ENCODE measurements around the gene ESYT3.
A peak's percentile ranks its signal among the peaks of the same experiment; 100 is the strongest.
"Not testable (repeated sequence)": the region's sequence is repeated elsewhere in the genome, so short reads cannot be mapped to it uniquely, and the experiment has no call there.

ESYT3 gene

DNA sequence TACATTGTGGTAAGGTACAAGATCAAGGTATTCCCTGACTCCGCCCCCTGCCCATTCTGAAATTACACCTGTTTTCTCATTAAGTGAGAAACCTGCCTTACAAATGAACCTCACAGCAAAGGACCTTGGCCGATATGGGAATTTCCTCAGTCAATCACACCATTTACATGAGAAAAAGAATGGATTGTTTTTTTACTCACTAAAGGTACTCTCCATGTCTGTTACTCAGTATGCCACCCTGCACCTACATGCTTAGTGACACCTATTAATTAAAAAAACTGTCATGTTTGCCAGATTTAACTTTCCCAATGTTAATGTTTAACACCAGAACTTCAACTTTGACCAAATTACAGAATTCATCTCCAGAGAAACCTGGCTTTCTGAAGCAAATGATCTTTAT lies 62.0 kb downstream of the ESYT3 start:
- no peak for DNase-seq

DNA sequence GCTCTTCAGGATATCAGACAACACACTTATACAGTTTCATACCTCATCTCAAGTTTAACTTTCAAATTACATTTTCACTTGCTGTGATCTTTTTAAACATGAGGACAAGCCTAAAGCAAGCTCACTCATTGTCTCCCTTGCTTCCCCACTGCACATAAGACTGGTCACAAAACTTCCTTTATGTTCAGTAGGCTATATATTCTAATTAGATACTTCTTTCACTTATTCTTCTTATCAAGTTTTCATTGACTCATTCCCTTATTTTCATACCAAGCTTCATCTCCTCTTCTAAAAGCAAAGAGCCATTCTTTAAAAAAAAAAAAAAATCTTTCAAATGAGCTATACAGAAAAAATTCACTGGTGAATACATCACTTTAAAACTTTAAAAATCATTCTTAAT lies 62.6 kb downstream of the ESYT3 start:
- DNase-seq, result no peak

DNA sequence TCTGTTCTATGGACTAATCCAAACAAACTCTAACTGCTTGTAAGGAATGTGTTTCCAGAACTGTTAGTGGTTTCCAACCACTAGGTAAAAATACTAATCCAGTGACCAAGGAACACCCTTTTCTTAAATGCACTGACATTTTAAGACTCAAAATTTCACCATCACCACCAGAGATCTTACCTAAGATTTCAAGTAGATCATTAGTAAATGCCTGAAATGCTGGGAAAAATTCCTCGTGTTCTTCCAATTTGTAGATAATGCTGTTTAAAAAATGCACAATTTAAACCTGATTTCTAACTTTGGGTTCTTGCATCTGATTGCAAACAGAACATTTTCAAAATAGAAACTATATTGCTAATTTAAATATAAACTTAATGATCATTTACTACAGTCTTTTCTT lies 63.4 kb downstream of the ESYT3 start:
- no peak for DNase-seq

DNA sequence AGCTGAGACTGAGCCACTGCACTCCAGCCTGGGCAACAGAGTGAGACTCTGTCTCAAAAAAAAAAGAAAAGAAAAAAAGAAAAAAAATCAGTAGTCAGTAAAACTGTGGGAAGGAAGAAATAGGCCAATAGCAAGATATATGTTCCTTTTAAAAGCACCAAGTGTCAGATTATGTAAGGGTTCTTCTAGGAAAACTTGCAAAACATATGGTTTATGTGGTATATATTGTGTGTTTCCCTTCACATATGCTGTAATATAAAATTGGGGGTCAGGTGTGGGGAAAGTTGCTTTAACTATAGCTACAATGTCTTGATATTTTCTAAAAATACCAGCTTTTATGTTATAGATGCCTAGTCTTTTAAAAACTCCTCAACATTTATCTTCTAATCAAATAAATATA lies 64.6 kb downstream of the ESYT3 start:
- DNase-seq, result no peak

DNA sequence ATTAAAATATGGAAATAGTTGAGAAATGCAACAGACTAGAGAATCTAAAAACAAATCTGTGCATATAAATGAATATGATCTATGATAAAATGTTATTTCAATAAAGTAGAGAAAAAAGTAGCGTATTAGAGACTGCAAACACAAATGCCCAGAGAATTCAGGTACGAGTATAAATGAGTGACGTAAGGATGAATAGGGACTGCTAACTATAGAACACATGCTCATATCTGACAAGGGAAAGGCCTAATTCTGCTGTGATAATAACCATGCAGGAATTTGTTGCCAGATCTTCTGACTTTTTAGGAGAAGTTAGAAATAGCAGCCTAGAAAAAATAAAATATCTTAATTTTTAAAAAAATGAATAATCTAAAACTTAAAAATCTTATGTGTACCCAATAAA lies 73.1 kb downstream of the ESYT3 start:
- no peak for DNase-seq

GRCh38 chr3:138509586-138509985 lies 75.2 kb downstream of the ESYT3 start:
- DNase-seq, result no peak

- DNase-seq, result no peak
These were observed 77.5 kb downstream of the ESYT3 start for GRCh38 chr3:138511945-138512344.

GRCh38 chr3:138513090-138513843 lies 78.9 kb downstream of the ESYT3 start:
- DNase-seq, result peak; percentile 81

GRCh38 chr3:138521445-138521844 lies 87.0 kb downstream of the ESYT3 start:
- DNase-seq, result not testable (repeated sequence)
